Mucosa of descending colon (tissue), 3 donors: ENCODE results near the gene TMTC3. TPM values are rescaled to one million over a fixed set of nuclear protein-coding genes. Genes with fewer than 3 reads are reported as not detected.

Source experiments
- ATAC-seq: fragments of 200-7000 bp; cut with Tn5 transposase; one replicate; pipeline ENCODE4 v1.9.1; 2020; ENCODE audit warnings: mild to moderate bottlenecking, moderate library complexity
- DNase-seq, 3 donors: peaks; one replicate each; pipeline ENCODE4 v3.0.0-alpha.2; 2020
- H3K36me3 ChIP-seq: fragments of 200-600 bp; one replicate; pipeline ENCODE4 v1.8.0; 2021; ENCODE audit warnings: low read depth, mild to moderate bottlenecking
- H3K4me1 ChIP-seq: fragments of 200-600 bp; one replicate; pipeline ENCODE4 v1.8.0; 2021; ENCODE audit warnings: low read depth, mild to moderate bottlenecking
- H3K4me3 ChIP-seq: fragments of 200-600 bp; one replicate; pipeline ENCODE4 v1.8.0; 2021; ENCODE audit warnings: mild to moderate bottlenecking
- H3K9me3 ChIP-seq: fragments of 200-600 bp; one replicate; pipeline ENCODE4 v1.8.0; 2021; ENCODE audit warnings: mild to moderate bottlenecking
- intact Hi-C, 2 donors: fragments of 100-400 bp; cut with DNase I in 1 of 2; cut with micrococcal nuclease in 1 of 2; formaldehyde crosslinking; loops; one replicate each; pipeline versions ENCODE4 v1.11.0 to v1.11.1; 2022; cut with DNase I, micrococcal nuclease
- total RNA-seq, 3 donors: library from RNA; stranded (reverse); fragmentation: NEBNext Ultra II Directional in 2 of 3; extraction: Animal tissue kit (Norgen Biotek cat#: 25700) in 2 of 3; gene quantifications; one replicate each; pipeline versions ENCODE4 v1.2.1 to v1.2.4, GENCODE V29; 2021 to 2023
- TF ChIP-seq, protein P1 (sequence below): fragments of 200-600 bp; IDR thresholded peaks from one replicate; pipeline ENCODE4 v1.8.0; 2022; ENCODE audit warnings: antibody characterized with exemption, mild to moderate bottlenecking
- donor health status: DM: no; HTN: no; CAD: no; lungs with moderate emphysema.
- donor health status: DM: no; HTN: no; CAD: no.
- donor health status: DM: no; HTN: yes; CAD: no.

Gene TMTC3
- total RNA-seq, 3 donors from 2014 or later, result 11.3 to 21.4 (median 15.8) TPM

- Histone ChIP-seq H3K4me1 (no peaks in the 10 kb centered on the region), H3K36me3 (no peaks in the 10 kb centered on the region), H3K4me3 (no peak overlapping the region), H3K9me3 (no peaks in the 10 kb centered on the region)
- TF ChIP-seq, protein P1, sequence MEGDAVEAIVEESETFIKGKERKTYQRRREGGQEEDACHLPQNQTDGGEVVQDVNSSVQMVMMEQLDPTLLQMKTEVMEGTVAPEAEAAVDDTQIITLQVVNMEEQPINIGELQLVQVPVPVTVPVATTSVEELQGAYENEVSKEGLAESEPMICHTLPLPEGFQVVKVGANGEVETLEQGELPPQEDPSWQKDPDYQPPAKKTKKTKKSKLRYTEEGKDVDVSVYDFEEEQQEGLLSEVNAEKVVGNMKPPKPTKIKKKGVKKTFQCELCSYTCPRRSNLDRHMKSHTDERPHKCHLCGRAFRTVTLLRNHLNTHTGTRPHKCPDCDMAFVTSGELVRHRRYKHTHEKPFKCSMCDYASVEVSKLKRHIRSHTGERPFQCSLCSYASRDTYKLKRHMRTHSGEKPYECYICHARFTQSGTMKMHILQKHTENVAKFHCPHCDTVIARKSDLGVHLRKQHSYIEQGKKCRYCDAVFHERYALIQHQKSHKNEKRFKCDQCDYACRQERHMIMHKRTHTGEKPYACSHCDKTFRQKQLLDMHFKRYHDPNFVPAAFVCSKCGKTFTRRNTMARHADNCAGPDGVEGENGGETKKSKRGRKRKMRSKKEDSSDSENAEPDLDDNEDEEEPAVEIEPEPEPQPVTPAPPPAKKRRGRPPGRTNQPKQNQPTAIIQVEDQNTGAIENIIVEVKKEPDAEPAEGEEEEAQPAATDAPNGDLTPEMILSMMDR, result no peak
- intact Hi-C loops, result no loop called here
- DNase-seq (no peak), ATAC-seq (no peak)
These were observed 52.8 kb downstream of the TMTC3 start for GRCh38 chr12:88194868-88195267.

DNA sequence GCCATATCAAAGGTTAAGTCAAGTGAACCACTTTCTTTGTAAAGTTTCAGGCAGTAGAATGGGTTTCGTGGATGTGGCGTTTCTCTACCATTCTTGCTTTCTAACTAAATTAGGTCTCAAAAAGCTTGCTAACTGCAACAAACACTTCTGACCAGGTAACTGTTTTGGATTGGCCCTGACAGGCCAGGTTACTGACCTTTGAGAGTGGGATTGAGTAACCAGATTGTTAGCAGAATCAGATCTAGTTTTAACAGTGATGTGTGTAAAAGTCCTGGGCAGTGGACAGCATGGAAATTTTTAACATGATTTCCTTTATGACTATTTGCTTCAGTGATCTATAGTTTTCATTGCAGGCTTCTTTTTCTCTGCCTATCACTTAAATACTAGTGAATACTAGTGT is 57.9 kb downstream of the TMTC3 start:
- intact Hi-C loops, result no loop called here
- H3K4me1 ChIP-seq, result no peaks in the 10 kb centered on the region
- no peak for ATAC-seq

DNA sequence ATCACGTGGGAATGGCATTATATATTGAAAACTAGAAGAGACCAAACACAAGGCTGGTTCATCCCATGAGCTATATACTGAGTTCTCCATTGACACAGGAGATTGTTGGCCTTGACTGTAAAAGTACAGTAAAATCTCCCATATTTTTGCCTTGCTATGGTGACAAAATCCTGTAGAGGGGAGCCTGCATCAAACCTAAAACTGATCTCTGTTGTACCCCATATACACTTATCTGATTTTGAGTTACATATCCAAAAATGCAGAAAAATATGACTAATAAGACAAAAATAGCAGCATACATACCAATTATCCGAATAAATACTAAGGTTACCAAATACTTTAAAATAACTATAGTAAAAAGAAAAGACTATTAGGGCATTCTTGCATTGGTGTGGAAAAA is 60.4 kb downstream of the TMTC3 start:
- TF ChIP-seq, protein P1, result no peak
- no peaks in the 10 kb centered on the region for H3K4me1 ChIP-seq
- DNase-seq (no peak), ATAC-seq (no peak)
- no peak overlapping the region for H3K4me3 ChIP-seq
- no peaks in the 10 kb centered on the region for H3K9me3 ChIP-seq
- no peaks in the 10 kb centered on the region for H3K36me3 ChIP-seq
- intact Hi-C loops, result no loop called here

More for the DNA sequence above, 57.9 kb downstream of the TMTC3 start:
- H3K36me3 ChIP-seq, result no peaks in the 10 kb centered on the region
- TF ChIP-seq, protein P1, result no peak
- no peaks in the 10 kb centered on the region for H3K9me3 ChIP-seq
- H3K4me3 ChIP-seq, result no peak overlapping the region
- DNase-seq, result no peak

DNA sequence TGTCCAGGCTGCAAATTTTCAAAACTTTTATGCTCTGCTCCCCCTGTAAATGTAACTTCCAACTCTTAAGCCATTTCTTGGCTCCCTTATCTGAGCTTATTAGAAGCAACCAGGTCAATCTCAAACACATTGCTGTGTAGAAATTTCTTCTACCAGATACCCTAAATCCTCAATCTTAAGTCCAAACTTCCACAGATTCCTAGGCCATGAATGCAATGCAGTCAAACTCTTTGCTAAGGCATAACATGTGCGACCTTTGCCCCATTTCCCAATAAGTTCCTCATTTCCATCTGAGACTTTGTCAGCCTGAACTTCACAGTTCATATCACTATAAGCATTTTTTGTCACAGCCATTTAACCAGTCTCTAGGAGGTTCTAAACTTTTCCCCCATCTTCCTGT is 64.5 kb downstream of the TMTC3 start:
- intact Hi-C loops, result no loop called here
- TF ChIP-seq, protein P1, result no peak
- Histone ChIP-seq H3K36me3 (no peaks in the 10 kb centered on the region), H3K9me3 (peaks cover 10% of the 10 kb centered on the region), H3K4me3 (no peak overlapping the region), H3K4me1 (no peaks in the 10 kb centered on the region)
- DNase-seq (peak in 1 of 3 donors; percentile 19), ATAC-seq (no peak)

DNA sequence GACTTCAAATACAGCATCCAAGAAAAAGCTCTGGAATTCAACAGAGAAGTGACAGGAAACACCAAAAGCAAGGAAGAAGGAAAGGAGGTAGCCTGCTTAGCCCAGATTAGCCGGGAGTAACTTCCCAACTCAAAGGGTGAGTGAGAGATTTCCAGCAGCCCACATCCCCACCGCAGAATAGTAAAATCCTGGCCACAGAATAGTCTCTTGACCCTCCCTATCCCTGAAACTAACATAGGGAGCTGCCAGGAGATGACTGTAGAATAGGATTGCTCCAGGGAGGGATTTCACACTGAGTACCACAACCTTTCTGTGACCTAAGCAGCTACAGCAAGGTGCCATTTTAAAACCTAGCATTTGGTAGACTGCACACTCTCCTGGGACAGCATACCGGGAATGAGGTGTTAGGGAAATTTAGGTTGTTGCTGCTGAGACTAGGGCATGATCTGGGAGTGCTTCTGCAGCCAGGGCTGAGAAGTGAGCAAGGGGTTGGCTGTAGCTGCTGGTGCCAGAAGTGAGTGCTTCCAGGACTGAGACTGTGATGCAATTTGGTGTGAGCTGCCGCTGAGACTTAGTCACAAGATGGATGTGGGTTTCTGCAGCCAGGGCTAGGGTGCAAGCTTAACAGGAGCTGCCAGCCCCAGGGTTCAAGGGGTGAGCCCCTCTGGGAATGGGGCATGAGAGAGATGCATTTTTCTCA is 66.0 kb downstream of the TMTC3 start:
- intact Hi-C loops, result no loop called here
- TF ChIP-seq, protein P1, result no peak

More for the DNA sequence above, 66.0 kb downstream of the TMTC3 start:
- DNase-seq (peak in 1 of 3 donors; percentile 43), ATAC-seq (peak; percentile 17)
- no peaks in the 10 kb centered on the region for H3K36me3 ChIP-seq
- no peak overlapping the region for H3K4me3 ChIP-seq
- H3K4me1 ChIP-seq, result no peaks in the 10 kb centered on the region
- peaks cover 10% of the 10 kb centered on the region for H3K9me3 ChIP-seq
